IMR-90 (cell line): ENCODE measurements around the gene TTC8.

Experiments
- BHLHE40 ChIP-seq: fragments of 150-350 bp; IDR thresholded peaks from 2 replicates; pipeline ENCODE4 v1.6.1; 2016; ENCODE audit warnings: mild to moderate bottlenecking, low read depth, low read length
- CEBPB ChIP-seq: IDR thresholded peaks from 2 replicates; pipeline ENCODE4 v1.6.1; 2012; ENCODE audit warnings: low read depth, low read length, improper control_type of control experiment
- POLR2A ChIP-seq: IDR thresholded peaks from 2 replicates; pipeline ENCODE4 v1.6.1; 2012; ENCODE audit warnings: mild to moderate bottlenecking, low read depth, low read length
- RCOR1 ChIP-seq: IDR thresholded peaks from 2 replicates; pipeline ENCODE4 v1.6.1; 2012; ENCODE audit warnings: mild to moderate bottlenecking, low read length, improper control_type of control experiment; ENCODE audit not compliant: insufficient replicate concordance
- SMC3 ChIP-seq: fragments of 150-350 bp; IDR thresholded peaks from 2 replicates; pipeline ENCODE4 v1.6.1; 2016; ENCODE audit warnings: low read depth, mild to moderate bottlenecking, antibody characterized with exemption, low read length, moderate library complexity
- TF ChIP-seq, protein P1 (sequence below): conservative IDR thresholded peaks from 2 replicates; pipeline ENCODE4 v1.5.1; 2012; ENCODE audit warnings: mild to moderate bottlenecking, low read depth, low read length, improper control_type of control experiment

DNA sequence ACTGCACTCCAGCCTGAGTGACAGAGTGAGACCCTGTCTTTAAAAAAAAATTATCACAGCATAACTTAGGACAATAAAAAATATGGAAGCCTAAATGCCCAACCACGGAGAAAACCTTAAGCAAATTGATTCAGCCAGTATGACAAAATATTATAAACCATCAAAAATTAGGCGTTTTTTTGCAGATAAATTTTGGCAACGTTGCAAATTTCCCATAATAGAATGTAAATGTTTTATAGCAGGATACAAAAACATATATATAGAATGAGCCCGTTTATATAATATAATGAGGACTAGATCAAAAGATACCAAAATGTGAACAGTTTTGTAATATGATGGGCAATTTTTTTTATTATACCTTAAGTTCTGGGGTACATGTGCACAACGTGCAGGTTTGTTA lies 24.9 kb upstream of the TTC8 start:
- no peak for TF ChIP-seq POLR2A
- TF ChIP-seq, protein P1, sequence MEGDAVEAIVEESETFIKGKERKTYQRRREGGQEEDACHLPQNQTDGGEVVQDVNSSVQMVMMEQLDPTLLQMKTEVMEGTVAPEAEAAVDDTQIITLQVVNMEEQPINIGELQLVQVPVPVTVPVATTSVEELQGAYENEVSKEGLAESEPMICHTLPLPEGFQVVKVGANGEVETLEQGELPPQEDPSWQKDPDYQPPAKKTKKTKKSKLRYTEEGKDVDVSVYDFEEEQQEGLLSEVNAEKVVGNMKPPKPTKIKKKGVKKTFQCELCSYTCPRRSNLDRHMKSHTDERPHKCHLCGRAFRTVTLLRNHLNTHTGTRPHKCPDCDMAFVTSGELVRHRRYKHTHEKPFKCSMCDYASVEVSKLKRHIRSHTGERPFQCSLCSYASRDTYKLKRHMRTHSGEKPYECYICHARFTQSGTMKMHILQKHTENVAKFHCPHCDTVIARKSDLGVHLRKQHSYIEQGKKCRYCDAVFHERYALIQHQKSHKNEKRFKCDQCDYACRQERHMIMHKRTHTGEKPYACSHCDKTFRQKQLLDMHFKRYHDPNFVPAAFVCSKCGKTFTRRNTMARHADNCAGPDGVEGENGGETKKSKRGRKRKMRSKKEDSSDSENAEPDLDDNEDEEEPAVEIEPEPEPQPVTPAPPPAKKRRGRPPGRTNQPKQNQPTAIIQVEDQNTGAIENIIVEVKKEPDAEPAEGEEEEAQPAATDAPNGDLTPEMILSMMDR: no peak
- TF ChIP-seq BHLHE40: no peak
- TF ChIP-seq CEBPB: no peak
- no peak for TF ChIP-seq RCOR1
- no peak for TF ChIP-seq SMC3
